Prostate gland (tissue), 2 donors: ENCODE data around the gene OGFOD1. TPM values are rescaled to one million over a fixed set of nuclear protein-coding genes. Genes with fewer than 3 reads are reported as not detected.

ENCODE experiments used
- DNase-seq: peaks from one replicate; pipeline ENCODE4 v3.0.0-alpha.2; 2019; ENCODE audit warnings: low spot score
- H3K27ac ChIP-seq, 2 donors: fragments of 200-600 bp; sonication (generic); 2 replicates each; pipeline ENCODE4 v1.5.1; 2017 to 2019
- H3K27me3 ChIP-seq: fragments of 200-600 bp; sonication (generic); replicated peaks from 2 replicates; pipeline ENCODE4 v1.5.1; 2019; ENCODE audit not compliant: insufficient read depth
- H3K36me3 ChIP-seq, 2 donors: fragments of 200-600 bp; sonication (generic); 1 replicate in 1 of 2; 2 replicates in 1 of 2; pipeline versions ENCODE4 v1.5.1 to v1.8.1; 2017 to 2019
- H3K4me1 ChIP-seq: fragments of 200-600 bp; sonication (generic); replicated peaks from 2 replicates; pipeline ENCODE4 v1.5.1; 2019
- H3K4me3 ChIP-seq, 2 donors: fragments of 200-600 bp; sonication (generic); 2 replicates each; pipeline ENCODE4 v1.5.1; 2017 to 2019
- H3K9me3 ChIP-seq: fragments of 200-600 bp; sonication (generic); 2 replicates; pipeline ENCODE4 v1.5.1; 2017
- POLR2A ChIP-seq: fragments of 450-650 bp; IDR thresholded peaks from one replicate; pipeline ENCODE4 v1.6.1; 2016; ENCODE audit warnings: antibody characterized with exemption, mild to moderate bottlenecking
- POLR2AphosphoS5 ChIP-seq: sonication (generic); formaldehyde crosslinking; IDR thresholded peaks from one replicate; pipeline ENCODE4 v1.6.1; 2017; ENCODE audit warnings: antibody characterized with exemption
- WGBS: methylation state at CpG from one replicate; pipeline ENCODE4 v1.1.5; 2018; 5-methylcytosine and 5-hydroxymethylcytosine counted together
- intact Hi-C: fragments of 100-400 bp; cut with DNase I; formaldehyde crosslinking; loops from one replicate; pipeline ENCODE4 v1.14.2; 2022
- total RNA-seq, 2 donors: library from RNA; depleted of rRNA; stranded (reverse); fragments of >200 nt; gene quantifications; one replicate each; pipeline ENCODE4 v1.1.0, GENCODE V29; 2016
- TF ChIP-seq, protein P1 (sequence below), 4 experiments: fragments of 200-600 bp in 2 of 4; fragments of 450-650 bp in 2 of 4; sonication (generic) in 2 of 4; IDR thresholded peaks; 1 replicate in 3 of 4; 2 replicates in 1 of 4; pipeline ENCODE4 v1.5.1; 2016 to 2019; ENCODE audit warnings: antibody characterized with exemption in 4 of 4, mild to moderate bottlenecking in 2 of 4, moderate library complexity in 2 of 4

OGFOD1 gene
- total RNA-seq, 2 donors from 2014 or later = 18.5 to 57.2 TPM

DNA sequence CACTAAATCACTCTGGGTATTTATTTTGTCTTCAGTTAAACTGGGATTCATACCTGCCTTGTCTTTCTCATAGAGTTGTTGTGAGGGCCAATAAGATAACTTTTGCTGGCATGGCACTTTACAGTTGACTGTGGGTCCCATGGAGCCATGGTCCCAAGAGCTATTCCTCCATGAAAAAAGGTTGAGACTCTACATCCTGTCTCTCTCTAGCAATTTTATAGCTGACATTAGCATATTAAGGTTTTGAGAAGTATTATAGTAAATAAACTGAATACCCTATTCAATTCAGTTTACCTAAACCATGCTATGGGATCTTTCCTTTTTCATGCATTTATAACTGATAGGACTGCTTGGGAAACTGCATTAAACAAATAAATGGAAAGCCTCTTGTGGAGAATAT lies 17.4 kb downstream of the OGFOD1 start:
- Histone ChIP-seq H3K36me3 (peaks cover 0 to 15% of the 10 kb centered on the region in 2 donors), H3K27me3 (no peaks in the 10 kb centered on the region), H3K4me3 (no peak overlapping the region), H3K4me1 (no peaks in the 10 kb centered on the region), H3K9me3 (no peaks in the 10 kb centered on the region), H3K27ac (no peak overlapping the region)
- intact Hi-C loops = no loop called here
- TF ChIP-seq POLR2AphosphoS5 (no peak), POLR2A (no peak)
- TF ChIP-seq, protein P1, sequence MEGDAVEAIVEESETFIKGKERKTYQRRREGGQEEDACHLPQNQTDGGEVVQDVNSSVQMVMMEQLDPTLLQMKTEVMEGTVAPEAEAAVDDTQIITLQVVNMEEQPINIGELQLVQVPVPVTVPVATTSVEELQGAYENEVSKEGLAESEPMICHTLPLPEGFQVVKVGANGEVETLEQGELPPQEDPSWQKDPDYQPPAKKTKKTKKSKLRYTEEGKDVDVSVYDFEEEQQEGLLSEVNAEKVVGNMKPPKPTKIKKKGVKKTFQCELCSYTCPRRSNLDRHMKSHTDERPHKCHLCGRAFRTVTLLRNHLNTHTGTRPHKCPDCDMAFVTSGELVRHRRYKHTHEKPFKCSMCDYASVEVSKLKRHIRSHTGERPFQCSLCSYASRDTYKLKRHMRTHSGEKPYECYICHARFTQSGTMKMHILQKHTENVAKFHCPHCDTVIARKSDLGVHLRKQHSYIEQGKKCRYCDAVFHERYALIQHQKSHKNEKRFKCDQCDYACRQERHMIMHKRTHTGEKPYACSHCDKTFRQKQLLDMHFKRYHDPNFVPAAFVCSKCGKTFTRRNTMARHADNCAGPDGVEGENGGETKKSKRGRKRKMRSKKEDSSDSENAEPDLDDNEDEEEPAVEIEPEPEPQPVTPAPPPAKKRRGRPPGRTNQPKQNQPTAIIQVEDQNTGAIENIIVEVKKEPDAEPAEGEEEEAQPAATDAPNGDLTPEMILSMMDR (IDR thresholded peaks at IDR 0.05) = no peak
- no peak for DNase-seq

DNA sequence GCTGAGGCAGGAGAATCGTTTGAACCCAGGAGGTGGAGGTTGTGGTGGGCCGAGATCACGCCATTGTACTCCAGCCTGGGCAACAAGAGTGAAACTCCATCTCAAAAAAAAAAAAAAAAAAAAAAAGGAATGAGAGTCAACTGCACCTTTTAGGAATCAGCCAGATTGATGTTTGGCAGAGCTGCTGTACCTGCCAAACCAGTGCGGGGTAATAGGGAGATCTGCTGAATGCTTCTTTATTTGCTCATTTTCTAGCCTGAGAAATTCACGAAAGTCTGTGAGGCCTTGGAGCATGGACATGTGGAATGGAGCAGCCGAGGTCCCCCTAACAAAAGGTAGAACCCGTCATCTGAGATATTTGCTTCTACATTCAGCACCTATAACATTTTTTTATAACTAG lies 18.4 kb downstream of the OGFOD1 start:
- intact Hi-C loops = no loop called here
- no peak for TF ChIP-seq POLR2AphosphoS5
- TF ChIP-seq, protein P1 (IDR thresholded peaks at IDR 0.05) = no peak
- no peak for TF ChIP-seq POLR2A
- no peaks in the 10 kb centered on the region for H3K4me1 ChIP-seq
- WGBS = 66% methylated on average over 7 of the region's 7 CpGs
- no peak overlapping the region for H3K4me3 ChIP-seq
- DNase-seq = no peak
- H3K27me3 ChIP-seq = no peaks in the 10 kb centered on the region
- H3K27ac ChIP-seq = no peak overlapping the region
- no peaks in the 10 kb centered on the region for H3K9me3 ChIP-seq
- H3K36me3 ChIP-seq = peaks cover 0 to 15% of the 10 kb centered on the region in 2 donors

DNA sequence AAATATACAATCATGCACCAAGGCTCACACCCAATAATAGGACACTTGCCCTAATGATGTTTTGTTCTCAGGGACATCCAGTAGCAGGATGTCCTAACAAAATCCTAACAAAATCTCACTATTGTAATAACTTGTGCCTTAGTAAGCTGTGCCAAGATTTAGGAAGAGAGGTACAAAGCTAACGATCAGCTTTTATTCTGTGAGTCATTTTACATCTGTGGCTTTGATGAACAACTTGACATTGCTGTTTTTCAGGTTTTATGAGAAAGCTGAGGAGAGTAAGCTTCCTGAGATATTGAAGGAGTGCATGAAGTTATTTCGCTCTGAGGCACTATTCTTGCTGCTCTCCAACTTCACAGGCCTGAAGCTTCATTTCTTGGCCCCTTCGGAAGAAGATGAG lies 18.9 kb downstream of the OGFOD1 start:
- intact Hi-C loops = no loop called here
- H3K4me3 ChIP-seq = no peak overlapping the region
- TF ChIP-seq POLR2AphosphoS5 (no peak), POLR2A (no peak)
- TF ChIP-seq, protein P1 (IDR thresholded peaks at IDR 0.05) = no peak

DNA sequence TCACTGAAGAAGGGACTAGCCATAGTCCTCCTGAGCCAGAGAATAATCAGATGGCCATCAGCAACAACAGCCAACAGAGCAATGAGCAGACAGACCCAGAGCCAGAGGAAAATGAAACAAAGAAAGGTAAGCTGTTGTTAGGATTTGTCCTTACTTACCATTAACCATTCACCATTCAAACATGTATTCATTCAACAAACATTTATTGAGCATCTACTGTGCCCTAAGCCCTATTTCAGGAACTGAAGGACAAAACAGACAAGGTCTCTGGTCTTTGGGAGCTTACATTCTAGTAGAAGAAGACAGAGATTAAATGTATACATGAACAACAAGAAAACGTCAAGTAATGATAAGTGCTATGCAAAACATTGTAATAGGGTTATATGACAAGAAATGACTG lies 19.3 kb downstream of the OGFOD1 start:
- Histone ChIP-seq H3K27me3 (no peaks in the 10 kb centered on the region), H3K36me3 (peaks cover 0 to 15% of the 10 kb centered on the region in 2 donors), H3K9me3 (no peaks in the 10 kb centered on the region), H3K4me3 (no peak overlapping the region), H3K27ac (no peak overlapping the region), H3K4me1 (no peaks in the 10 kb centered on the region)
- intact Hi-C loops = no loop called here
- 100% methylated on average over 1 of the region's 1 CpG for WGBS
- TF ChIP-seq POLR2AphosphoS5 (no peak), POLR2A (no peak)
- TF ChIP-seq, protein P1 (IDR thresholded peaks at IDR 0.05) = no peak
- no peak for DNase-seq

More for the DNA sequence above, 18.9 kb downstream of the OGFOD1 start:
- Histone ChIP-seq H3K36me3 (peaks cover 0 to 15% of the 10 kb centered on the region in 2 donors), H3K27me3 (no peaks in the 10 kb centered on the region), H3K27ac (no peak overlapping the region), H3K4me1 (no peaks in the 10 kb centered on the region), H3K9me3 (no peaks in the 10 kb centered on the region)
- DNase-seq = no peak
- 26% methylated on average over 3 of the region's 3 CpGs for WGBS

DNA sequence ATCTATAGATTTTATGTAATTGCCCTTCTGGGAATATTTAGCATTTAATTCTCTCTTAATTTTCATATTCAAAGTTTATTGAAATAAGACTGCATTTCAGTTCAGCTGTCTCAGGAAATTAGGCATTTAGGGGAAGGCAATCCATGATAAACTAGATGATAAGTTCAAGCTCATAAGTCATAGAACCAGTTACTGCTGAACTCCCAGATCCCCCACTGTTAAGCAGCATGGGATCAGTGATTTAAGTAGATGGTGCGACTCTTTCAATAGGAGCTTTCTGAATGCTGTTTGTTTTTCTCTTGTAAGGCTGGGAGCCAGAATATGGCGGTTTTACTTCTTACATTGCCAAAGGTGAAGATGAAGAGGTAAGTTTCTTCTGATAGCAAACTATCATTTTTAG lies 23.8 kb downstream of the OGFOD1 start:
- intact Hi-C loops = no loop called here
- WGBS = 74% methylated on average over 2 of the region's 2 CpGs

More for the DNA sequence above, 23.8 kb downstream of the OGFOD1 start:
- Histone ChIP-seq H3K9me3 (no peaks in the 10 kb centered on the region), H3K4me3 (no peak overlapping the region), H3K27me3 (no peaks in the 10 kb centered on the region), H3K4me1 (no peaks in the 10 kb centered on the region), H3K36me3 (peaks cover 0 to 5% of the 10 kb centered on the region in 2 donors), H3K27ac (no peak overlapping the region)
- no peak for DNase-seq
- TF ChIP-seq, protein P1 (IDR thresholded peaks at IDR 0.05) = no peak
- TF ChIP-seq POLR2AphosphoS5 (no peak), POLR2A (no peak)
